H9 (cell line): ENCODE results near the gene MTMR3. TPM values are rescaled to one million over a fixed set of nuclear protein-coding genes. Genes with fewer than 3 reads are reported as not detected.

ENCODE experiments used
- DNase-seq: peaks from one replicate; pipeline ENCODE4 v3.0.0-alpha.2; 2017
- H2AFZ ChIP-seq: one replicate; pipeline ENCODE4 v1.6.1; 2013; ENCODE audit warnings: mild to moderate bottlenecking, low read length, control low read depth, moderate library complexity
- H2AK5ac ChIP-seq: 2 replicates; pipeline ENCODE4 v1.6.1; 2013; ENCODE audit warnings: low read length, control low read depth, mixed read lengths; ENCODE audit not compliant: insufficient read length
- H2BK120ac ChIP-seq: one replicate; pipeline ENCODE4 v1.6.1; 2013; ENCODE audit warnings: low read depth, mild to moderate bottlenecking, low read length, control low read depth, inconsistent platforms; ENCODE audit not compliant: poor library complexity, severe bottlenecking
- H2BK12ac ChIP-seq: 2 replicates; pipeline ENCODE4 v1.6.1; 2013; ENCODE audit warnings: low read length, control low read depth, mixed read lengths, low read depth; ENCODE audit not compliant: insufficient read length
- H2BK15ac ChIP-seq: 2 replicates; pipeline ENCODE4 v1.6.1; 2013; ENCODE audit warnings: low read depth, low read length, control low read depth
- H2BK20ac ChIP-seq: one replicate; pipeline ENCODE4 v1.6.1; 2013; ENCODE audit warnings: low read depth, mild to moderate bottlenecking, low read length, control low read depth, inconsistent platforms; ENCODE audit not compliant: poor library complexity, severe bottlenecking
- H2BK5ac ChIP-seq: 2 replicates; pipeline ENCODE4 v1.6.1; 2013; ENCODE audit warnings: low read length, control low read depth, mixed read lengths; ENCODE audit not compliant: insufficient read length
- H3K14ac ChIP-seq: 2 replicates; pipeline ENCODE4 v1.6.1; 2013; ENCODE audit warnings: low read length, control low read depth; ENCODE audit not compliant: insufficient read depth
- H3K18ac ChIP-seq: 2 replicates; pipeline ENCODE4 v1.6.1; 2013; ENCODE audit warnings: low read depth, mild to moderate bottlenecking, mixed read lengths, low read length, control low read depth; ENCODE audit not compliant: insufficient read length
- H3K23ac ChIP-seq: 2 replicates; pipeline ENCODE4 v1.6.1; 2013; ENCODE audit warnings: low read length, control low read depth, mixed read lengths, low read depth; ENCODE audit not compliant: insufficient read length
- H3K23me2 ChIP-seq: 2 replicates; pipeline ENCODE4 v1.6.1; 2013; ENCODE audit warnings: low read depth, mild to moderate bottlenecking, mixed read lengths, low read length, control low read depth; ENCODE audit not compliant: insufficient read length, poor library complexity, severe bottlenecking
- H3K27ac ChIP-seq: 2 replicates; pipeline ENCODE4 v1.5.1; 2013; ENCODE audit warnings: low read length, control low read depth, mixed read lengths, low read depth; ENCODE audit not compliant: insufficient read length
- H3K27me3 ChIP-seq: 2 replicates; pipeline ENCODE4 v1.6.1; 2013; ENCODE audit warnings: low read length, control low read depth, inconsistent platforms; ENCODE audit not compliant: insufficient read depth
- H3K4ac ChIP-seq: 2 replicates; pipeline ENCODE4 v1.6.1; 2013; ENCODE audit warnings: low read depth, mild to moderate bottlenecking, control low read depth, inconsistent platforms, low read length, moderate library complexity
- H3K4me1 ChIP-seq: 2 replicates; pipeline ENCODE4 v1.6.1; 2013; ENCODE audit warnings: low read length, control low read depth, inconsistent platforms; ENCODE audit not compliant: insufficient read depth
- H3K4me2 ChIP-seq: 2 replicates; pipeline ENCODE4 v1.6.1; 2013; ENCODE audit warnings: low read length, control low read depth, mixed read lengths; ENCODE audit not compliant: insufficient read length, insufficient read depth
- H3K56ac ChIP-seq: 2 replicates; pipeline ENCODE4 v1.6.1; 2013; ENCODE audit warnings: low read depth, mild to moderate bottlenecking, mixed read lengths, low read length, control low read depth; ENCODE audit not compliant: insufficient read length
- H3K79me1 ChIP-seq: 2 replicates; pipeline ENCODE4 v1.6.1; 2013; ENCODE audit warnings: low read depth, mild to moderate bottlenecking, moderate library complexity, low read length, control low read depth, inconsistent platforms; ENCODE audit not compliant: insufficient read depth, poor library complexity, severe bottlenecking
- H3K79me2 ChIP-seq: 2 replicates; pipeline ENCODE4 v1.6.1; 2013; ENCODE audit warnings: low read length, control low read depth, inconsistent platforms; ENCODE audit not compliant: insufficient read depth
- H3K9ac ChIP-seq: 2 replicates; pipeline ENCODE4 v1.6.1; 2013; ENCODE audit warnings: low read length, control low read depth, mixed read lengths; ENCODE audit not compliant: insufficient read length; ENCODE audit errors: extremely low read depth
- H3K9me3 ChIP-seq: one replicate; pipeline ENCODE4 v1.6.1; 2013; ENCODE audit warnings: low read depth, low read length, inconsistent platforms; ENCODE audit not compliant: control insufficient read depth
- H3T11ph ChIP-seq: one replicate; pipeline ENCODE4 v1.6.1; 2013; ENCODE audit warnings: mild to moderate bottlenecking, low read length, control low read depth, inconsistent platforms
- H4K20me1 ChIP-seq: one replicate; pipeline ENCODE4 v1.6.1; 2013; ENCODE audit not compliant: control insufficient read depth, insufficient read length, insufficient read depth
- H4K5ac ChIP-seq: 2 replicates; pipeline ENCODE4 v1.6.1; 2013; ENCODE audit warnings: low read depth, mild to moderate bottlenecking, mixed read lengths, low read length, control low read depth; ENCODE audit not compliant: insufficient read length
- H4K8ac ChIP-seq: replicated peaks from 2 replicates; pipeline ENCODE4 v1.6.1; 2013; ENCODE audit warnings: low read length, control low read depth, mixed read lengths, low read depth; ENCODE audit not compliant: insufficient read length
- H4K91ac ChIP-seq: 2 replicates; pipeline ENCODE4 v1.6.1; 2013; ENCODE audit warnings: low read depth, mild to moderate bottlenecking, moderate library complexity, mixed read lengths, low read length, control low read depth; ENCODE audit not compliant: insufficient read length
- H3K27ac Mint-ChIP-seq, 3 experiments: 2 replicates in 2 of 3; 3 replicates in 1 of 3; pipeline ENCODE4 v1.8.0; 2020 to 2021; ENCODE audit warnings: mixed read lengths in 3 of 3, mild to moderate bottlenecking in 1 of 3, moderate library complexity in 1 of 3
- H3K27me3 Mint-ChIP-seq: 2 replicates; pipeline ENCODE4 v1.8.0; 2021; ENCODE audit warnings: low read depth, mild to moderate bottlenecking, moderate library complexity, mixed read lengths
- H3K36me3 Mint-ChIP-seq, 3 experiments: 2 replicates in 2 of 3; 3 replicates in 1 of 3; pipeline ENCODE4 v1.8.0; 2020 to 2021; ENCODE audit warnings: low read depth in 3 of 3, mixed read lengths in 3 of 3; ENCODE audit not compliant: insufficient read depth in 1 of 3
- H3K4me1 Mint-ChIP-seq, 2 experiments: 2 replicates each; pipeline ENCODE4 v1.8.0; 2020; ENCODE audit warnings: mixed read lengths in 2 of 2
- H3K4me3 Mint-ChIP-seq, 2 experiments: 2 replicates in 1 of 2; 3 replicates in 1 of 2; pipeline ENCODE4 v1.8.0; 2020 to 2021; ENCODE audit warnings: mild to moderate bottlenecking in 2 of 2, mixed read lengths in 2 of 2, moderate library complexity in 1 of 2
- H3K9me3 Mint-ChIP-seq, 2 experiments: 2 replicates in 1 of 2; 3 replicates in 1 of 2; pipeline ENCODE4 v1.8.0; 2020; ENCODE audit warnings: mild to moderate bottlenecking in 2 of 2, mixed read lengths in 2 of 2, moderate library complexity in 1 of 2
- CTCF ChIP-seq: fragments of 200-600 bp; sonication (generic); conservative IDR thresholded peaks from 3 replicates; pipeline ENCODE4 v1.8.0; 2021; ENCODE audit warnings: antibody characterized with exemption, mild to moderate bottlenecking
- WGBS: extraction: QIAGEN DNeasy Blood & Tissue Kit; methylation state at CpG from one replicate; pipeline ENCODE4 v1.1.7; 2013; ENCODE audit warnings: missing lambda C conversion rate, low lambda C conversion rate, mixed read lengths; ENCODE audit not compliant: insufficient read length; ENCODE audit errors: extremely low coverage; 5-methylcytosine and 5-hydroxymethylcytosine counted together
- total RNA-seq: library from RNA; stranded (reverse); gene quantifications from 2 replicates; pipeline ENCODE4 v1.2.1, GENCODE V29; 2021

The MTMR3 gene
- total RNA-seq, 1 experiment from 2014 or later = 19.8 TPM

GRCh38 chr22:29903371-29903770 is 20.4 kb downstream of the MTMR3 start:
- Histone ChIP-seq H3K56ac (no peak overlapping the region), H2BK15ac (no peak overlapping the region), H4K20me1 (no peaks in the 10 kb centered on the region), H2BK5ac (no peak overlapping the region), H3K27me3 (no peaks in the 10 kb centered on the region), H4K8ac (no peak overlapping the region), H3K18ac (no peak overlapping the region), H3K4me2 (no peak overlapping the region), H3K4me1 (no peaks in the 10 kb centered on the region; the same call in 1 of the 2 replicates), H2BK20ac (no peak overlapping the region), H4K91ac (no peak overlapping the region), H2BK120ac (no peak overlapping the region), H3K79me1 (peaks cover 4% of the 10 kb centered on the region), H3K4ac (no peak overlapping the region), H3K14ac (no peak overlapping the region), H3K27ac (no peak overlapping the region), H3K9me3 (no peaks in the 10 kb centered on the region), H3K9ac (no peak overlapping the region), H3T11ph (no peak overlapping the region), H3K23ac (no peak overlapping the region), H4K5ac (no peak overlapping the region), H3K23me2 (no peaks in the 10 kb centered on the region), H2AK5ac (no peak overlapping the region), H2BK12ac (no peak overlapping the region), H2AFZ (no peak overlapping the region), H3K79me2 (no peaks in the 10 kb centered on the region; the same call in 1 of the 2 replicates)
- peak overlapping the region in 1 of 3 experiments; percentile 77; a peak in 1 of 7 replicates for H3K27ac Mint-ChIP-seq
- H3K36me3 Mint-ChIP-seq = peaks cover 0 to 4% (median 0%) of the 10 kb centered on the region in 3 experiments; a peak in 2 of 7 replicates
- H3K9me3 Mint-ChIP-seq = no peaks in the 10 kb centered on the region
- TF ChIP-seq CTCF = no peak
- peaks cover 9 to 12% of the 10 kb centered on the region in 2 experiments for H3K4me1 Mint-ChIP-seq
- no peak for DNase-seq
- no peak overlapping the region for H3K4me3 Mint-ChIP-seq
- no peaks in the 10 kb centered on the region for H3K27me3 Mint-ChIP-seq
- no CpG with 5 or more reads among the region's 5 CpGs for WGBS
